ENCODE data around the gene CAB39.

The CAB39 gene

GRCh38 chr2:230746213-230746612 is 33.6 kb downstream of the CAB39 start:
- DNase-seq (ENCODE audit: extremely low spot score) = no peak
- ChIA-PET CTCF (no interaction called here), POLR2A (no interaction called here)
- no peak for TF ChIP-seq CTBP1 (IDR thresholded peaks at IDR 0.05; ENCODE audit: borderline replicate concordance)
- no peak for TF ChIP-seq L3MBTL2 (conservative IDR thresholded peaks at IDR 0.05)
- TF ChIP-seq TARDBP (IDR thresholded peaks at IDR 0.05) = no peak
- TF ChIP-seq NFRKB (IDR thresholded peaks at IDR 0.05) = no peak

- TF ChIP-seq ELF4 (IDR thresholded peaks at IDR 0.05) (no peak), FOXM1 (IDR thresholded peaks at IDR 0.05; ENCODE audit: borderline replicate concordance) (no peak), ZNF384 (IDR thresholded peaks at IDR 0.05) (no peak), SP1 (IDR thresholded peaks at IDR 0.05) (no peak), NFRKB (IDR thresholded peaks at IDR 0.05) (no peak), HDGF (IDR thresholded peaks at IDR 0.05; ENCODE audit: borderline replicate concordance) (no peak), SUZ12 (IDR thresholded peaks at IDR 0.05) (no peak), ARNT (IDR thresholded peaks at IDR 0.05) (no peak)
- no peak for DNase-seq (ENCODE audit: extremely low spot score)
- POLR2A ChIA-PET = no interaction called here
- CTCF ChIA-PET = no interaction called here
These were observed 35.4 kb downstream of the CAB39 start for GRCh38 chr2:230748087-230748486.

GRCh38 chr2:230749111-230749510 is 36.5 kb downstream of the CAB39 start:
- TF ChIP-seq SP1 (IDR thresholded peaks at IDR 0.05) = no peak
- no peak for TF ChIP-seq FOXK2 (IDR thresholded peaks at IDR 0.05)
- TF ChIP-seq BHLHE40 (IDR thresholded peaks at IDR 0.05; ENCODE audit: borderline replicate concordance) = no peak
- no peak for TF ChIP-seq HDGF (IDR thresholded peaks at IDR 0.05; ENCODE audit: borderline replicate concordance)
- no peak for TF ChIP-seq SUZ12 (IDR thresholded peaks at IDR 0.05)
- no peak for TF ChIP-seq L3MBTL2 (conservative IDR thresholded peaks at IDR 0.05)
- TF ChIP-seq ELF4 (IDR thresholded peaks at IDR 0.05) = no peak
- TF ChIP-seq FOXM1 (IDR thresholded peaks at IDR 0.05; ENCODE audit: borderline replicate concordance) = no peak
- no peak for TF ChIP-seq FOXA1 (IDR thresholded peaks at IDR 0.05)
- TF ChIP-seq LEF1 (IDR thresholded peaks at IDR 0.05; ENCODE audit: borderline replicate concordance) = no peak
- no peak for TF ChIP-seq ARNT (IDR thresholded peaks at IDR 0.05)
- no peak for TF ChIP-seq NFRKB (IDR thresholded peaks at IDR 0.05)
- no peak for TF ChIP-seq ZNF384 (IDR thresholded peaks at IDR 0.05)
- no peak for TF ChIP-seq CTBP1 (IDR thresholded peaks at IDR 0.05; ENCODE audit: borderline replicate concordance)
- TF ChIP-seq TARDBP (IDR thresholded peaks at IDR 0.05) = no peak
- DNase-seq (ENCODE audit: extremely low spot score) = no peak
- ChIA-PET CTCF (interaction anchor here (0.5 kb wide), 1 partner anchor 23 kb away, joined by 4 read pairs; no protein-coding TSS in a partner anchor), POLR2A (no interaction called here)

- DNase-seq (ENCODE audit: extremely low spot score) = no peak
- CTCF ChIA-PET = interaction anchor here (0.6 to 1.2 kb wide), 2 partner anchors 10 to 11 kb away, joined by 3 read pairs; no protein-coding TSS in a partner anchor
- POLR2A ChIA-PET = no interaction called here
- TF ChIP-seq NFRKB (IDR thresholded peaks at IDR 0.05) (no peak), L3MBTL2 (conservative IDR thresholded peaks at IDR 0.05) (no peak), CTBP1 (IDR thresholded peaks at IDR 0.05; ENCODE audit: borderline replicate concordance) (no peak), SUZ12 (IDR thresholded peaks at IDR 0.05) (no peak), LEF1 (IDR thresholded peaks at IDR 0.05; ENCODE audit: borderline replicate concordance) (no peak)
These were observed 38.4 kb downstream of the CAB39 start for GRCh38 chr2:230751062-230751461.

GRCh38 chr2:230754200-230754599 is 41.6 kb downstream of the CAB39 start:
- POLR2A ChIA-PET = no interaction called here
- CTCF ChIA-PET = no interaction called here
- no peak for DNase-seq (ENCODE audit: extremely low spot score)
- TF ChIP-seq FOXA1 (IDR thresholded peaks at IDR 0.05) (no peak), PKNOX1 (IDR thresholded peaks at IDR 0.05) (no peak), FOXK2 (IDR thresholded peaks at IDR 0.05) (no peak), ELF4 (IDR thresholded peaks at IDR 0.05) (no peak), ARNT (IDR thresholded peaks at IDR 0.05) (no peak), BHLHE40 (IDR thresholded peaks at IDR 0.05; ENCODE audit: borderline replicate concordance) (no peak), LEF1 (IDR thresholded peaks at IDR 0.05; ENCODE audit: borderline replicate concordance) (no peak), SUZ12 (IDR thresholded peaks at IDR 0.05) (no peak), FOXM1 (IDR thresholded peaks at IDR 0.05; ENCODE audit: borderline replicate concordance) (no peak), SP1 (IDR thresholded peaks at IDR 0.05) (no peak), ZNF384 (IDR thresholded peaks at IDR 0.05) (no peak), TARDBP (IDR thresholded peaks at IDR 0.05) (no peak)

GRCh38 chr2:230757476-230757875 is 44.8 kb downstream of the CAB39 start:
- ChIA-PET POLR2A (no interaction called here), CTCF (no interaction called here)
- no peak for TF ChIP-seq SP1 (IDR thresholded peaks at IDR 0.05)
- TF ChIP-seq PKNOX1 (IDR thresholded peaks at IDR 0.05) = no peak
- TF ChIP-seq BHLHE40 (IDR thresholded peaks at IDR 0.05; ENCODE audit: borderline replicate concordance) = no peak
- TF ChIP-seq ARNT (IDR thresholded peaks at IDR 0.05) = no peak
- no peak for TF ChIP-seq HDGF (IDR thresholded peaks at IDR 0.05; ENCODE audit: borderline replicate concordance)
- TF ChIP-seq ZNF384 (IDR thresholded peaks at IDR 0.05) = no peak
- TF ChIP-seq LEF1 (IDR thresholded peaks at IDR 0.05; ENCODE audit: borderline replicate concordance) = no peak
- DNase-seq (ENCODE audit: extremely low spot score) = no peak

- CTCF ChIA-PET = no interaction called here
- DNase-seq (ENCODE audit: extremely low spot score) = no peak
- POLR2A ChIA-PET = no interaction called here
- TF ChIP-seq SUZ12 (IDR thresholded peaks at IDR 0.05) (no peak), NFRKB (IDR thresholded peaks at IDR 0.05) (no peak), ARNT (IDR thresholded peaks at IDR 0.05) (no peak), SP1 (IDR thresholded peaks at IDR 0.05) (no peak), HDGF (IDR thresholded peaks at IDR 0.05; ENCODE audit: borderline replicate concordance) (no peak), TARDBP (IDR thresholded peaks at IDR 0.05) (no peak), ELF4 (IDR thresholded peaks at IDR 0.05) (no peak), FOXA1 (IDR thresholded peaks at IDR 0.05) (no peak), BHLHE40 (IDR thresholded peaks at IDR 0.05; ENCODE audit: borderline replicate concordance) (no peak), CTBP1 (IDR thresholded peaks at IDR 0.05; ENCODE audit: borderline replicate concordance) (no peak), FOXK2 (IDR thresholded peaks at IDR 0.05) (no peak), ZNF384 (IDR thresholded peaks at IDR 0.05) (no peak), L3MBTL2 (conservative IDR thresholded peaks at IDR 0.05) (no peak), PKNOX1 (IDR thresholded peaks at IDR 0.05) (no peak), LEF1 (IDR thresholded peaks at IDR 0.05; ENCODE audit: borderline replicate concordance) (no peak), FOXM1 (IDR thresholded peaks at IDR 0.05; ENCODE audit: borderline replicate concordance) (no peak)
These were observed 46.2 kb downstream of the CAB39 start for GRCh38 chr2:230758566-230759480.
